HepG2 (cell line): ENCODE measurements around the gene TK1. TPM values are rescaled to one million over a fixed set of nuclear protein-coding genes. Genes with fewer than 3 reads are reported as not detected.

ENCODE experiments used
- ATF7 ChIP-seq, 2 experiments: fragments of 450-650 bp in 1 of 2; sonication (generic) in 1 of 2; formaldehyde crosslinking in 1 of 2; IDR thresholded peaks; 2 replicates each; pipeline versions ENCODE4 v1.4.0 to v1.6.1; 2016 to 2020; ENCODE audit warnings: antibody characterized with exemption in 1 of 2, mild to moderate bottlenecking in 1 of 2, missing genetic modification reagents in 1 of 2
- EP300 ChIP-seq, 3 experiments: sonication (generic) in 1 of 3; formaldehyde crosslinking in 1 of 3; IDR thresholded peaks; 2 replicates each; pipeline versions ENCODE4 v1.5.1 to v1.6.1; 2011 to 2020; ENCODE audit warnings: low read depth in 2 of 3, low read length in 2 of 3, borderline replicate concordance in 1 of 3, improper control_type of control experiment in 1 of 3, mild to moderate bottlenecking in 1 of 3, missing genetic modification reagents in 1 of 3, moderate library complexity in 1 of 3
- IKZF4 ChIP-seq: sonication (generic); formaldehyde crosslinking; IDR thresholded peaks from 2 replicates; pipeline ENCODE4 v1.5.1; 2020; ENCODE audit warnings: borderline replicate concordance, mild to moderate bottlenecking, low read depth, missing genetic modification reagents; ENCODE audit errors: not compliant biosample characterization
- KDM5A ChIP-seq: fragments of 200-600 bp; sonication (generic); IDR thresholded peaks from 2 replicates; pipeline ENCODE4 v1.7.0; 2018; ENCODE audit warnings: antibody characterized with exemption, mild to moderate bottlenecking, low read length, borderline replicate concordance
- PCBP2 ChIP-seq: fragments of 200-400 bp; formaldehyde crosslinking; optimal IDR thresholded peaks from 2 replicates; pipeline ENCODE3; 2018; ENCODE audit warnings: low read length, low read depth; ENCODE audit not compliant: poor library complexity, severe bottlenecking
- RFX3 ChIP-seq: IDR thresholded peaks from 2 replicates; pipeline ENCODE4 v1.6.1; 2016; ENCODE audit warnings: missing biosample characterization, missing genetic modification reagents
- RXRB ChIP-seq: IDR thresholded peaks from 2 replicates; pipeline ENCODE4 v1.6.1; 2016; ENCODE audit warnings: borderline replicate concordance, missing genetic modification reagents, missing compliant biosample characterization
- SSRP1 ChIP-seq: IDR thresholded peaks from 2 replicates; pipeline ENCODE4 v1.6.1; 2016; ENCODE audit warnings: control low read depth
- YEATS2 ChIP-seq: sonication (generic); formaldehyde crosslinking; IDR thresholded peaks from 2 replicates; pipeline ENCODE4 v1.4.0; 2020; ENCODE audit warnings: missing genetic modification reagents, borderline replicate concordance
- ZNF263 ChIP-seq: sonication (generic); formaldehyde crosslinking; IDR thresholded peaks from 2 replicates; pipeline ENCODE4 v1.4.0; 2020; ENCODE audit warnings: missing genetic modification reagents
- ZNF33A ChIP-seq: sonication (generic); formaldehyde crosslinking; IDR thresholded peaks from 2 replicates; pipeline ENCODE4 v1.5.1; 2020; ENCODE audit warnings: missing genetic modification reagents, mild to moderate bottlenecking, moderate library complexity, borderline replicate concordance
- ZNF496 ChIP-seq: sonication (generic); formaldehyde crosslinking; IDR thresholded peaks from 2 replicates; pipeline ENCODE4 v1.8.1; 2023; ENCODE audit warnings: mild to moderate bottlenecking, moderate library complexity, missing genetic modification reagents; ENCODE audit not compliant: insufficient replicate concordance
- ZNF768 ChIP-seq: sonication (generic); formaldehyde crosslinking; IDR thresholded peaks from 2 replicates; pipeline ENCODE4 v1.4.0; 2020; ENCODE audit warnings: missing genetic modification reagents
- polyA plus RNA-seq, 8 experiments: library from polyadenylated mRNA; depleted of rRNA in 3 of 8; stranded (reverse) in 7 of 8; unstranded in 1 of 8; fragments of >200 nt; fragmentation: Illumina TruSeq in 4 of 8; extraction: Trizol in 4 of 8; gene quantifications; 2 replicates each; pipeline versions ENCODE4 v1.2.1 to v1.2.3, GENCODE V29; 2011 to 2016; ENCODE audit warnings: low read depth in 4 of 8, missing spikeins in 1 of 8, mixed read lengths in 1 of 8; ENCODE audit not compliant: insufficient read depth in 1 of 8
- total RNA-seq, 5 experiments: library from RNA; depleted of rRNA; stranded (reverse); fragments of >200 nt; fragmentation: Illumina TruSeq; extraction: Trizol; gene quantifications; 2 replicates each; pipeline ENCODE4 v1.2.3, GENCODE V29; 2016; ENCODE audit warnings: low read depth in 1 of 5
- TF ChIP-seq, protein P1 (sequence below), 2 experiments: sonication (generic) in 1 of 2; formaldehyde crosslinking in 1 of 2; IDR thresholded peaks; 2 replicates each; pipeline versions ENCODE4 v1.4.0 to v1.6.1; 2016 to 2020; ENCODE audit warnings: borderline replicate concordance in 1 of 2, low read depth in 1 of 2, mild to moderate bottlenecking in 1 of 2, missing genetic modification reagents in 1 of 2
- TF ChIP-seq, protein P2 (sequence below): IDR thresholded peaks from 2 replicates; pipeline ENCODE4 v1.6.1; 2016; ENCODE audit warnings: missing genetic modification reagents, missing compliant biosample characterization
- TF ChIP-seq, protein P3 (sequence below): sonication (generic); formaldehyde crosslinking; IDR thresholded peaks from 2 replicates; pipeline ENCODE4 v1.9.0; 2021; ENCODE audit warnings: missing genetic modification reagents, borderline replicate concordance
- TF ChIP-seq, protein P4 (sequence below): sonication (generic); formaldehyde crosslinking; conservative IDR thresholded peaks from 2 replicates; pipeline ENCODE4 v1.4.0; 2020; ENCODE audit warnings: missing genetic modification reagents
- TF ChIP-seq, protein P5 (sequence below): sonication (generic); formaldehyde crosslinking; IDR thresholded peaks from 2 replicates; pipeline ENCODE4 v1.5.0; 2020; ENCODE audit warnings: mild to moderate bottlenecking, low read depth, missing genetic modification reagents, borderline replicate concordance

Gene TK1
- total and polyA plus RNA-seq, 2 of the 13 experiments (the other 11 are each of a cell fraction or from before 2014, with no cell fraction given), result 45.0 to 96.0 TPM

DNA sequence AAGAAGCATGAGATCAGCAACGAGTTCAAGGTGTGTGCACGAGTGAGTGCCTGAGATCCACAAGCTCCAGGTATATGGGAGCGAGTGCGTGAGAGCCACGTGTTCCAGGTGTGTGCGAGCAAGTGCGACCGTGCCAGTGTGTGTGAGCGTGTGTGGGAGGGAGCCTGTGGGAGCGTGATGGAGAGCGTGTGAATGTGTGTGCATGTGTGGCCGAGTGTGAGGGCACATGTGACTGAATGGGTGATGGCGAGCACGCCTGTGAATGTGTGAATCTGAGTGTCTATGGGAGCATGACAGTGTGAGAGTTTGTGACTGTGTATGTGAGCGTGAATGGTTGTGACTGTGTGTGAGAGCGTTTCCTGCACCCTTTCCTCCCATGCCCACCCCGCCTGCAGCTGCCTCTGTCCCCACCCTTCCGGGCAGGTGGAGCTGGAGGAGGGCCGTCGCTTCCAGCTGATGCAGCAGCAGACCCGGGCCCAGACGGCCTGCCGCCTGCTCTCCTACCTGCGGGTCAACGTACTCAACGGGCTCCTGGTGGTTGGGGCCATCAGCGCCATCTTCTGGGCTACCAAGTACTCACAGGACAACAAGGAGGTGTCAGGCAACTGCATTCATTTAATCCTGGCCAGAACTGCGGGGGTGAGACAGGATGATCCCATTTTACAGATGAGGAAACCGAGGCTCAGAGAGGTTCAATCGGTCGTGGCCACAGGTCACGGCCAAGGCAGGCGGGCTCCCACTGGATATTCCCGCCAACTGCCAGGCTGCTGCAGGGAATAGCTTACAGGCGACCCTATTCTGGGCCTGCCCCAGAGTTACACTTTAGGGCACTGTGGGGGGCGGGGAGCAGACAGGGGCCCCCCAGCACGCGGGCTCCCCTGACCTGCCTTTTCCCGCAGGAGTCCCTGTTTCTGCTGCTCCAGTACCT, 52.6 kb downstream of the TK1 start (continued):
- TF ChIP-seq, protein P1, sequence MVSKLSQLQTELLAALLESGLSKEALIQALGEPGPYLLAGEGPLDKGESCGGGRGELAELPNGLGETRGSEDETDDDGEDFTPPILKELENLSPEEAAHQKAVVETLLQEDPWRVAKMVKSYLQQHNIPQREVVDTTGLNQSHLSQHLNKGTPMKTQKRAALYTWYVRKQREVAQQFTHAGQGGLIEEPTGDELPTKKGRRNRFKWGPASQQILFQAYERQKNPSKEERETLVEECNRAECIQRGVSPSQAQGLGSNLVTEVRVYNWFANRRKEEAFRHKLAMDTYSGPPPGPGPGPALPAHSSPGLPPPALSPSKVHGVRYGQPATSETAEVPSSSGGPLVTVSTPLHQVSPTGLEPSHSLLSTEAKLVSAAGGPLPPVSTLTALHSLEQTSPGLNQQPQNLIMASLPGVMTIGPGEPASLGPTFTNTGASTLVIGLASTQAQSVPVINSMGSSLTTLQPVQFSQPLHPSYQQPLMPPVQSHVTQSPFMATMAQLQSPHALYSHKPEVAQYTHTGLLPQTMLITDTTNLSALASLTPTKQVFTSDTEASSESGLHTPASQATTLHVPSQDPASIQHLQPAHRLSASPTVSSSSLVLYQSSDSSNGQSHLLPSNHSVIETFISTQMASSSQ (IDR thresholded peaks at IDR 0.05; ENCODE audit: low read depth), result no peak
- TF ChIP-seq, protein P1 (CRISPR knock-in tag; IDR thresholded peaks at IDR 0.05; ENCODE audit: borderline replicate concordance), result no peak
- TF ChIP-seq ZNF33A (CRISPR knock-in tag), result no peak
- TF ChIP-seq, protein P2, sequence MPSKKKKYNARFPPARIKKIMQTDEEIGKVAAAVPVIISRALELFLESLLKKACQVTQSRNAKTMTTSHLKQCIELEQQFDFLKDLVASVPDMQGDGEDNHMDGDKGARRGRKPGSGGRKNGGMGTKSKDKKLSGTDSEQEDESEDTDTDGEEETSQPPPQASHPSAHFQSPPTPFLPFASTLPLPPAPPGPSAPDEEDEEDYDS (CRISPR knock-in tag), result no peak
- TF ChIP-seq, protein P3, sequence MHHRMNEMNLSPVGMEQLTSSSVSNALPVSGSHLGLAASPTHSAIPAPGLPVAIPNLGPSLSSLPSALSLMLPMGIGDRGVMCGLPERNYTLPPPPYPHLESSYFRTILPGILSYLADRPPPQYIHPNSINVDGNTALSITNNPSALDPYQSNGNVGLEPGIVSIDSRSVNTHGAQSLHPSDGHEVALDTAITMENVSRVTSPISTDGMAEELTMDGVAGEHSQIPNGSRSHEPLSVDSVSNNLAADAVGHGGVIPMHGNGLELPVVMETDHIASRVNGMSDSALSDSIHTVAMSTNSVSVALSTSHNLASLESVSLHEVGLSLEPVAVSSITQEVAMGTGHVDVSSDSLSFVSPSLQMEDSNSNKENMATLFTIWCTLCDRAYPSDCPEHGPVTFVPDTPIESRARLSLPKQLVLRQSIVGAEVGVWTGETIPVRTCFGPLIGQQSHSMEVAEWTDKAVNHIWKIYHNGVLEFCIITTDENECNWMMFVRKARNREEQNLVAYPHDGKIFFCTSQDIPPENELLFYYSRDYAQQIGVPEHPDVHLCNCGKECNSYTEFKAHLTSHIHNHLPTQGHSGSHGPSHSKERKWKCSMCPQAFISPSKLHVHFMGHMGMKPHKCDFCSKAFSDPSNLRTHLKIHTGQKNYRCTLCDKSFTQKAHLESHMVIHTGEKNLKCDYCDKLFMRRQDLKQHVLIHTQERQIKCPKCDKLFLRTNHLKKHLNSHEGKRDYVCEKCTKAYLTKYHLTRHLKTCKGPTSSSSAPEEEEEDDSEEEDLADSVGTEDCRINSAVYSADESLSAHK (CRISPR knock-in tag), result no peak
- TF ChIP-seq RXRB (CRISPR knock-in tag), result no peak
- TF ChIP-seq, protein P4, sequence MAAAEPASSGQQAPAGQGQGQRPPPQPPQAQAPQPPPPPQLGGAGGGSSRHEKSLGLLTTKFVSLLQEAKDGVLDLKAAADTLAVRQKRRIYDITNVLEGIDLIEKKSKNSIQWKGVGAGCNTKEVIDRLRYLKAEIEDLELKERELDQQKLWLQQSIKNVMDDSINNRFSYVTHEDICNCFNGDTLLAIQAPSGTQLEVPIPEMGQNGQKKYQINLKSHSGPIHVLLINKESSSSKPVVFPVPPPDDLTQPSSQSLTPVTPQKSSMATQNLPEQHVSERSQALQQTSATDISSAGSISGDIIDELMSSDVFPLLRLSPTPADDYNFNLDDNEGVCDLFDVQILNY (CRISPR knock-in tag), result no peak
- TF ChIP-seq PCBP2, result no peak
- TF ChIP-seq, protein P5, sequence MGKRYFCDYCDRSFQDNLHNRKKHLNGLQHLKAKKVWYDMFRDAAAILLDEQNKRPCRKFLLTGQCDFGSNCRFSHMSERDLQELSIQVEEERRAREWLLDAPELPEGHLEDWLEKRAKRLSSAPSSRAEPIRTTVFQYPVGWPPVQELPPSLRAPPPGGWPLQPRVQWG (CRISPR knock-in tag), result no peak
- peak; percentile 51 for TF ChIP-seq ZNF263
- TF ChIP-seq SSRP1, result no peak
- no peak for TF ChIP-seq ZNF496 (CRISPR knock-in tag)
- no peak for TF ChIP-seq KDM5A
- no peak for TF ChIP-seq IKZF4 (CRISPR knock-in tag)
- TF ChIP-seq ATF7 (IDR thresholded peaks at IDR 0.05), result no peak
- no peak for TF ChIP-seq ATF7 (CRISPR knock-in tag; IDR thresholded peaks at IDR 0.05)
- peak; percentile 72; the same call in 1 of the 2 replicates for TF ChIP-seq YEATS2 (CRISPR knock-in tag)
- peak; percentile 16; the same call in 1 of the 2 replicates for TF ChIP-seq ZNF768 (CRISPR knock-in tag)
- no peak for TF ChIP-seq EP300 (IDR thresholded peaks at IDR 0.05; ENCODE audit: low read depth in 2 of 2, low read length in 2 of 2)
- TF ChIP-seq EP300 (CRISPR knock-in tag; IDR thresholded peaks at IDR 0.05; ENCODE audit: borderline replicate concordance), result no peak
- TF ChIP-seq RFX3, result no peak
